ENCODE results near the gene SORL1. TPM values are rescaled to one million over a fixed set of nuclear protein-coding genes. Genes with fewer than 3 reads are reported as not detected.
A peak's percentile ranks its signal among the peaks of the same experiment; 100 is the strongest.

The SORL1 gene
- total and polyA plus RNA-seq, 2 of the 8 experiments (the other 6 are each of a cell fraction or from before 2014, with no cell fraction given) = 38.1 to 65.5 TPM

DNA sequence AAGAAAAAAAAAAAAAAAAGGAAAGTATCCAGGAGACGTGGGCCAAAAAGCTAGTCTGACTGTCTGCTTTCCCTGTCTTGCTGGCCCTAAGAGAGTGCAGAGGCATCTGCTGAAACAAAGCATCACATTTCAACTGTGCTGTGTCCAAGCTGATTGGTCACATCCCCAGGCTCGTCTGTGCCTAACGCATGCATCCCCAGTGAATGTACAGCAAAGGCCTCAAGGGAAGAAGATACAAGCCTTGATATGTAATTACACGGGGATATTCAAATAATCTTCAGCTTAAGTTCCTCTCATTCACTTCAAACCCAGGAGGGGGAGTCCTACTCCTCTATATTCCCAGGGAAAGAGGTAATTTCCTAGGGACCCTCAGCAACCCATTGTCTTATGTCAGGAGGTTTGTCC lies 5.4 kb upstream of the SORL1 start:
- WGBS, 2 experiments (ENCODE audit: extremely low coverage in 1 of 2, insufficient coverage in 1 of 2, insufficient read length in 1 of 2, insufficient replicate concordance in 2 of 2, low coverage in 1 of 2, low lambda C conversion rate in 2 of 2, missing lambda C conversion rate in 1 of 2) = 61% methylated on average over 3 of the region's 4 CpGs; no CpG with 5 or more reads in 1 of the 2 experiments
- Histone ChIP-seq H3K27me3 (replicated peaks in 1 of 4; ENCODE audit: control insufficient read depth in 3 of 4, extremely low read depth in 1 of 4, insufficient read depth in 3 of 4, low read length in 3 of 4) (peaks cover 0 to 3% (median 1%) of the 10 kb centered on the region in 4 experiments; a peak in 4 of 7 replicates), H3K4me3 (ENCODE audit: extremely low read depth in 1 of 4, insufficient read depth in 2 of 4, low read depth in 3 of 4, low read length in 4 of 4) (no peak overlapping the region), H3K4ac (replicated peaks; ENCODE audit: insufficient read length, low read depth, low read length) (peak overlapping the region; percentile 30), H3K4me2 (ENCODE audit: insufficient read depth in 1 of 2, low read depth in 2 of 2, low read length in 2 of 2) (no peak overlapping the region), H3K9ac (replicated peaks in 1 of 4; ENCODE audit: extremely low read depth in 1 of 4, low read depth in 3 of 4, low read length in 3 of 4) (no peak overlapping the region), H2BK12ac (ENCODE audit: low read depth, low read length) (no peak overlapping the region), H2BK5ac (ENCODE audit: low read depth, low read length) (no peak overlapping the region), H3K79me2 (ENCODE audit: control insufficient read depth in 1 of 2, insufficient read depth in 2 of 2, low read length in 2 of 2) (no peaks in the 10 kb centered on the region), H3K4me1 (replicated peaks in 1 of 4; ENCODE audit: control insufficient read depth in 3 of 4, insufficient read depth in 4 of 4, low read length in 3 of 4) (peaks cover 5 to 12% (median 10%) of the 10 kb centered on the region in 4 experiments), H3K79me1 (ENCODE audit: low read depth, low read length) (no peaks in the 10 kb centered on the region), H3K36me3 (ENCODE audit: control insufficient read depth in 2 of 4, insufficient read depth in 4 of 4, low read length in 3 of 4) (no peaks in the 10 kb centered on the region), H2BK15ac (ENCODE audit: low read length) (0 out of 2 replicates have a peak overlapping the region, but pooled peaks have one; percentile 82), H2BK20ac (ENCODE audit: low read length) (no peak overlapping the region; the same call in 1 of the 2 replicates), H4K8ac (ENCODE audit: extremely low read depth, insufficient read depth, low read length) (no peak overlapping the region), H3K18ac (ENCODE audit: extremely low read depth, low read length) (peak overlapping the region; percentile 17; the same call in 1 of the 2 replicates), H4K20me1 (replicated peaks in 1 of 2; ENCODE audit: control insufficient read depth in 1 of 2, insufficient read depth in 2 of 2, low read length in 2 of 2) (no peaks in the 10 kb centered on the region), H4K91ac (replicated peaks; ENCODE audit: insufficient read length, low read length) (peak overlapping the region; percentile 83), H3K14ac (ENCODE audit: insufficient read length) (no peak overlapping the region), H3K23me2 (ENCODE audit: low read depth, low read length) (peaks cover 4% of the 10 kb centered on the region), H3K23ac (ENCODE audit: insufficient read length) (no peak overlapping the region), H2AFZ (ENCODE audit: low read length) (no peak overlapping the region), H2BK120ac (replicated peaks; ENCODE audit: low read depth, low read length) (no peak overlapping the region), H2AK5ac (ENCODE audit: low read depth, low read length) (no peak overlapping the region), H3K9me3 (ENCODE audit: insufficient read depth in 2 of 2, low read depth in 1 of 2, low read length in 1 of 2) (no peaks in the 10 kb centered on the region), H4K5ac (ENCODE audit: insufficient read length, low read depth, low read length) (peak overlapping the region; percentile 61), H3K27ac (ENCODE audit: low read depth, low read length) (no peak overlapping the region), H3K56ac (replicated peaks; ENCODE audit: insufficient read length, low read depth, low read length) (no peak overlapping the region)
- peak; percentile 68 for FAIRE-seq
- TF ChIP-seq SAP30 (IDR thresholded peaks at IDR 0.05; ENCODE audit: insufficient read depth, insufficient replicate concordance, low read length) (no peak), CTCF (IDR thresholded peaks at IDR 0.05; ENCODE audit: control extremely low read depth in 1 of 3, insufficient read depth in 1 of 3, low read depth in 1 of 3, low read length in 3 of 3) (peak in 2 of 3 experiments; percentile 37 to 40; a peak in 2 of 4 replicates), RAD21 (IDR thresholded peaks at IDR 0.05 in 1 of 2, conservative IDR thresholded peaks at IDR 0.05 in 1 of 2; ENCODE audit: low read depth in 2 of 2, low read length in 2 of 2) (peak; percentile 55 to 68)
- POLR2A ChIA-PET (ENCODE audit: partially characterized antibody) = interaction anchor here (1.5 kb wide), 1 partner anchor 19 kb away, joined by 5 read pairs; no protein-coding TSS in a partner anchor
- CTCF ChIA-PET (ENCODE audit: partially characterized antibody) = interaction anchor here (0.7 to 1.7 kb wide), 15 partner anchors 9 to 207 kb away, joined by 3 to 5 read pairs (median 4); no protein-coding TSS in a partner anchor
- no peak for DNase-seq (ENCODE audit: low read depth in 1 of 2, low spot score in 2 of 2)

All from H1 (cell line).